Muscle layer of duodenum (tissue), 2 donors: Measurements from ENCODE around the gene ANO6.
"Not testable (repeated sequence)": the region's sequence is repeated elsewhere in the genome, so short reads cannot be mapped to it uniquely, and the experiment has no call there.

Experiments used
- H3K27ac ChIP-seq: one replicate; pipeline ENCODE4 v1.7.0; 2013; ENCODE audit warnings: mild to moderate bottlenecking, low read length
- H3K27me3 ChIP-seq: one replicate; pipeline ENCODE4 v1.7.0; 2013; ENCODE audit warnings: low read depth, mild to moderate bottlenecking, control low read depth, low read length
- H3K36me3 ChIP-seq, 2 donors: one replicate each; pipeline ENCODE4 v1.7.0; 2013; ENCODE audit warnings: low read length in 2 of 2, control low read depth in 1 of 2, mild to moderate bottlenecking in 1 of 2; ENCODE audit not compliant: insufficient read depth in 2 of 2, control insufficient read depth in 1 of 2
- H3K4me1 ChIP-seq, 2 donors: one replicate each; pipeline ENCODE4 v1.7.0; 2013; ENCODE audit warnings: low read length in 2 of 2, mild to moderate bottlenecking in 2 of 2, control low read depth in 1 of 2, moderate library complexity in 1 of 2; ENCODE audit not compliant: insufficient read depth in 2 of 2, control insufficient read depth in 1 of 2
- H3K4me3 ChIP-seq, 2 donors: one replicate each; pipeline ENCODE4 v1.7.0; 2013; ENCODE audit warnings: low read length in 2 of 2, low read depth in 1 of 2, mild to moderate bottlenecking in 1 of 2
- H3K9me3 ChIP-seq, 2 donors: one replicate each; pipeline ENCODE4 v1.7.0; 2013; ENCODE audit warnings: low read length in 2 of 2, control low read depth in 1 of 2, mild to moderate bottlenecking in 1 of 2; ENCODE audit not compliant: control insufficient read depth in 1 of 2
- donor health status: healthy.

Gene ANO6

DNA sequence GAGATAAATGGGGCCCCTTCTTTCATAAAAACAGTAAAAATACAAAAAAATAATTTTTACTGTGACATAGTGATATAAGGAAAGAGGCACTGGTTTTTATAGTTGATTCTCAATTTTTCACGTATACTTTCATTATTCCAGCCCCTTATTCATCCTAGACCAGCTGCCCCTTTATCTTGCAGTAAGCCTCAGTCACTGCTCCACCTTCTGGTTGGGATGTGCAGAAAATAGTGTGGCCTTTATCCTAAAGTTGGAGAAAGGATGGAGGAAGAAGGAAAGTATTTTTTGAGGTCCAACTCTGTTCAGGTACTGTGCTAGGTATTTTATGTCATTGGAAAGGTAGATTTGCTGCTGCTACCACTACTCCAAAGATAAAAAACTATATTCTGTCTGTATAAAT, 172.7 kb downstream of the ANO6 start:
- no peak overlapping the region for H3K27ac ChIP-seq
- H3K9me3 ChIP-seq: no peaks in the 10 kb centered on the region
- H3K36me3 ChIP-seq: peaks cover 13 to 40% of the 10 kb centered on the region in 2 donors
- H3K4me3 ChIP-seq: no peak overlapping the region
- H3K27me3 ChIP-seq: no peaks in the 10 kb centered on the region
- peaks cover 0 to 3% of the 10 kb centered on the region in 2 donors for H3K4me1 ChIP-seq

DNA sequence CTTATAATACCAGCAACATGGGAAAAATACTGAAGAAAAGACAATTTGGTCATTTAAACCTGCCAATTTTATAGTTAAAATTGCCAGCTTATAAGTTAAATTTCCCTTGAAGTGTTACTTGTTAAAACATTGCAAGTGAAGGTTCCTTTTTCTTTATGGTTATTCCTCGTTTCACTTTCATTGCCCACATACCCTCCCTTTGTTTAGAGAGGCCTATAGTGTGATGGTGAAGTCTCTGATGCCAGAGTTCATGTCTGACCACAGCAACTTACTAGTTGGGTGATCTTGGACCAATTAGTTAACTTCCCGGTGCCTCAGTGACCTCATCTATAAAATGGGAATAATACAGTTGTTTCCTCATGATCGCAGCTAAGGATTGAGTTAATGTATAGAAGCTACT, 173.5 kb downstream of the ANO6 start:
- Histone ChIP-seq H3K36me3 (peaks cover 13 to 31% of the 10 kb centered on the region in 2 donors), H3K27me3 (no peaks in the 10 kb centered on the region), H3K4me3 (no peak overlapping the region), H3K27ac (no peak overlapping the region), H3K9me3 (no peaks in the 10 kb centered on the region), H3K4me1 (peaks cover 0 to 3% of the 10 kb centered on the region in 2 donors)

DNA sequence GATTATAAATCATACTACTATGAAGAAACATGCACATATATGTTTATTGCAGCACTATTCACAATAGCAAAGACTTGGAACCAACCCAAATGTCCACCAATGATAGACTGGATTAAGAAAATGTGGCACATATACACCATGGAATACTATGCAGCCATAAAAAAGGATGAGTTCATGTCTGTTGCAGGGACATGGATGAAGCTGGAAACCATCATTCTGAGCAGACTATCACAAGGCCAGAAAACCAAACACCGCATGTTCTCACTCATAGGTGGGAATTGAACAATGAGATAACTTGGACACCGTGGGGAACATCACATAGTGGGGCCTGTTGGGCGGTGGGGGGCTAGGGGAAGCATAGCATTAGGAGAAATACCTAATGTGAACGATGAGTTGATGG, 181.6 kb downstream of the ANO6 start:
- H3K36me3 ChIP-seq, H3K27ac ChIP-seq, H3K27me3 ChIP-seq, H3K9me3 ChIP-seq, H3K4me1 ChIP-seq, H3K4me3 ChIP-seq: not testable (repeated sequence)

DNA sequence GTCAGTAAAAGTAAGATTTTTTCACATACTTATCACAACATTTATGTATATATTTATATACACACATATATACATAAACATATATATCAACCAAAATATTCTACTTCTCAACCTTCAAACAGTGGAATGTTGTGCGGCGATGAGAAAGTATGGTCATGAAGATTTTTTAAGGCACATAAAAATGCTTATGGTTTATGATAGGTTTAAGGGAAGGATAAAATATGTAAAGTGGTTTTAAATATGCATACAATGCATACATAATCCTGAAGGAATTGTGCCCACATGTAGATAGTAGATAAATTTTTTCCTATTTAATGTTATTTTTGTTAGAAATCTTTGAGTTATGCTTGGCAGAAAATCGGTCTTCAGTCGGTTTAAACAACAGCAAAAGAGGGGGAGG, 182.7 kb downstream of the ANO6 start:
- H3K36me3 ChIP-seq: peaks cover 5 to 17% of the 10 kb centered on the region in 2 donors
- H3K9me3 ChIP-seq: no peaks in the 10 kb centered on the region
- peaks cover 0 to 3% of the 10 kb centered on the region in 2 donors for H3K4me1 ChIP-seq
- H3K27me3 ChIP-seq: no peaks in the 10 kb centered on the region
- H3K4me3 ChIP-seq: no peak overlapping the region
- no peak overlapping the region for H3K27ac ChIP-seq

DNA sequence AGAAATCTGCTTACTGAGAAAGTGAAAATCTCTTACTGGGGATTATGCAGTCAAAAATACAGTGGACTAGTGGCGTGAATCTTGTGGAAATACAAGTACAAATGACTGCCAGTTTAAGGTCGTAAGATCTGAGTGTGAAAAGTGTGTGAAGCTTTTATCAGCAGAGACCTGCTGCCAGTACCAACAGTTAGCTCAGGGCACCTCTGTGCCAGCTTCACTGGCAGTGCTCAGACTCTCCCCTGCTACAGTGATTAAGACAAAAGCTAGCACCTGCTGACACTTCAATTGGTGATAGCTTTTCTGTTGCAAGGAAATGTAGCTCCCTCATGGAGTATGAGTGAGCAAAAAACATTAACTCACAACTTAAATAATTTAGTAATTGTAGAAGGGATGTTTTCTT, 185.1 kb downstream of the ANO6 start:
- Histone ChIP-seq H3K4me1 (peaks cover 0 to 3% of the 10 kb centered on the region in 2 donors), H3K9me3 (no peaks in the 10 kb centered on the region), H3K27me3 (no peaks in the 10 kb centered on the region), H3K36me3 (peaks cover 15 to 22% of the 10 kb centered on the region in 2 donors), H3K27ac (no peak overlapping the region), H3K4me3 (no peak overlapping the region)

DNA sequence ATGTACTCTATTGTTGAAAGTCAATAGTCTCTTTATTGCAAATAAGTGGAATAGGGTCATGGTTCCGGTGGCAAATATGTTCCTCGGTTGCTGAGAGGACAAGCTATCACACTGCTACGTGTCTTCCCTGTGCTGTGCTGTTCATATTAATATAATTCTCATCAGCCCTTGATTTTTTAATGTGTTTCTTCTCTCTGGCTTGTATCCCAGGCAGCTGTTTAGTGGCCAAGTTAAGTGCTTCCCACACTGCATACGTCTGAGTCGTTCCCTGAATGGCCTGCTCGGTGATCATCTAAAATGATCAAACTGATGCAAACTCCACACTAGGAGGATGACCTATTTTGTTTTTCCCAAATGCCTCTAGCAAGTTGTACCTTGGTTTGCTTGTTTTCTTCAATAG, 186.4 kb downstream of the ANO6 start:
- no peak overlapping the region for H3K27ac ChIP-seq
- peaks cover 0 to 3% of the 10 kb centered on the region in 2 donors for H3K4me1 ChIP-seq
- peaks cover 19 to 24% of the 10 kb centered on the region in 2 donors for H3K36me3 ChIP-seq
- no peak overlapping the region for H3K4me3 ChIP-seq
- no peaks in the 10 kb centered on the region for H3K9me3 ChIP-seq
- no peaks in the 10 kb centered on the region for H3K27me3 ChIP-seq

DNA sequence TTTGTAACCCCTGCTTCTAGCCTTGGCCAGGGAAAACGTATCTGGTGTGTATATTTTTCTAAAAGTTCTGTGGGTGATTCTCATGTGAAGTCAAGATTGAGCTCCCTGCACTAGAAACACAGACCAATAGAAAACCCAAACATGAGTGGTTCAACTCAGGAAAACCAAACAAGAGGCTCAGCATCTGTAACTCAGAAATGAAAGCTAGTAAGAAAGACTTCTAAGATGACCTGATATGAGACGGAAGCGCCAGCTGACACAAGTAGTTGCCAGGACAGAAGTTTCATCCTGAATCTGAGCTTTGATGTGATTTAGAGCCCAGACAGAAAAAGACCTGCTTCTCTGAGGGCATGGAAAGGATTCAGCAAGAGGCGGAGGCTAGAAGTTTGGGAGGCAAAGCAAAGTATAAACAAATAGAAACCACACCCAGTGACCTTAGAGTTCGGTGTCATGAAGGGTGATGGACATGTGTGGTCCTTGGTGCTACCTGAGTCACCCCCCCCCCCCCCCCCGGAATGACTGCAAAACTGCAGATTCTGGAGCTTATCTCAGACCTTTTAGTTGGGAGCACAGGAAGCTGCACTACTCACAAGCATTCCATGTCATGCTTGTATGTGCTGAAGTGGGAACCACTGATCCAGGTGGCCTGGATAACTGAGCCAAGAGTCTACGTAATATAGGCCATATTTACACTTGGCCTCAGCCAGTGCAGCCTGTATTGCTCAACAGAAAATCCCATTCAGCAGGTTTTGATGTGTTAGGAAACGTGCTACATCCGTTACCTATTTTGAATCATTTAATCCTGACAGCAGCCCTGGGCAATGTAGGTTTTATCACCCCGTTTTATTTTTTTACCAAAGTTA, 191.3 kb downstream of the ANO6 start:
- no peaks in the 10 kb centered on the region for H3K4me1 ChIP-seq
- no peaks in the 10 kb centered on the region for H3K27me3 ChIP-seq
- H3K27ac ChIP-seq: no peak overlapping the region
- peaks cover 42 to 55% of the 10 kb centered on the region in 2 donors for H3K36me3 ChIP-seq
- no peak overlapping the region for H3K4me3 ChIP-seq
- H3K9me3 ChIP-seq: no peaks in the 10 kb centered on the region

DNA sequence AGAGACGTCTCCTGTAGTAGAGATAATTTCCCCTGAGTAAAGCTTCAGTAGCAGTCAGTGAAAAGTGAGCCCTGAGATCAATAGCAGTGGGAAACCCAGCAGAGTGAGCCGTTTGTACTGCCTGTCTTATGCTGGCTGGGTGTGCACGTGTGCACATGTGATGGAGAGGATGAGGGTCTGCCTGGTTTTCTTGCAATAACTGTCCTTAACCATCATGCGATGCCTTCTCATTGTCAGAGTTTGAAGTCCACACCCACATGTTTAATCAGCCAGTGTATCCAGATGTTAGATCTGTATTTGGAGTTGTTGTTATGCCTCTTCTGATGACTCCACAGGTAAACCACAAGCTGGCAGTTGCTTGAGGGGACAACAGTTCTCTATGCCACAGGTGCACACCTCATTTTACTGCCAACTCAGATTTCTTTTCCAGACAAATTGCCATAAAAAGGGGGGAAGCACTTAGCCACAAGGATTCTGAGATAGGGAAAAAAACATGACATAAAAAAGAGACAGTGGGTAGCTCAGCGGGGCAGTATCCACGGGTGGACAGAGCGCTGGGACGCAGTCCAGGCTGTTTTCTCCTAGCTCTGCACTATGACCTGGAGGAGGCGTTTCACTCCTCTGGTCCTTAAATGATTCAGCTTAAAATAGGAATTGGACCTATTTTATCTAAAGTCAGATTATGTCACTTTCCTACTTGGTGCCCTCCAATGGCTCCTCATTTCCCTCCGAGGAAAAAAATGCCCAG, 192.3 kb downstream of the ANO6 start:
- H3K27ac ChIP-seq: no peak overlapping the region
- no peaks in the 10 kb centered on the region for H3K4me1 ChIP-seq
- H3K4me3 ChIP-seq: no peak overlapping the region
- peaks cover 45 to 63% of the 10 kb centered on the region in 2 donors for H3K36me3 ChIP-seq
- no peaks in the 10 kb centered on the region for H3K27me3 ChIP-seq
- H3K9me3 ChIP-seq: no peaks in the 10 kb centered on the region

DNA sequence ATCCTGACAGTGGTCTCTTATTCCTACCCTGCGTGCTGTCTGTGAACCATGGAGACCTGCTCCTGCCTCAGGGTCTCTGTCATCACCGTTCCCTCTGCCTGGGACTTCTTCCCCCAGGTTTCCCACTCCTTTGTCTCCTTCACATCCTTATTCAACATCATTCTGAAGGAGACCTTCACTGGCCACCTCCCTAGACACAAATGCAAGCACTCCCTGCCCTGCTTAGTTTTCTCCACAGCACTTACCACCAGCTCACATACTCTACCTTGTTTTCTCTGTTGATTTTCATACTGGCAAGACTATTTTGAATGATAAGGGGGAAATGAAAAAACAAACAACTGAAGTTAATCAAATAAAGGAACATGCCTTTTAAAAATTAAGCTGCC, 192.8 kb downstream of the ANO6 start:
- H3K27ac ChIP-seq: no peak overlapping the region
- H3K4me3 ChIP-seq: no peak overlapping the region
- no peaks in the 10 kb centered on the region for H3K9me3 ChIP-seq
- no peaks in the 10 kb centered on the region for H3K4me1 ChIP-seq
- H3K36me3 ChIP-seq: peaks cover 44 to 57% of the 10 kb centered on the region in 2 donors
- no peaks in the 10 kb centered on the region for H3K27me3 ChIP-seq

DNA sequence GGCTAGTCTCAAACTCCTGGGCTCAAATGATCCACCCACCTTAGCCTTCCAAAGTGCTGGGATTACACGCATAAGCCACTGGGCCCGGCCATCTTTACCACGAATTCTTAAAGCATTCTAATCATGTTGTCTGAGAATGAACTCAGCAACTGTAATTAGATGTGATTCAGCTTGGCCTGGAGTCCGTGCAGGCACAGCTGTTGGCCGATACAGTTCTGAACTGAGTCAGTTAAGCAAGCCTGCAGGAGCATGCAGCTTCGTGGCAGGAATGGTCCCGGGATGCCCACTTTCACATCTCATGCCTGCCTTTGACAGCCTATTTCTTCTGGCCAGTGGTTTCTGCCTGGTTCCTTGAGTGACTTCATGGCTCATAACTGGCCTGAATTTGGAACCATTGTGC, 194.1 kb downstream of the ANO6 start:
- Histone ChIP-seq H3K4me1 (no peaks in the 10 kb centered on the region), H3K9me3 (no peaks in the 10 kb centered on the region), H3K36me3 (peaks cover 42 to 49% of the 10 kb centered on the region in 2 donors), H3K27ac (no peak overlapping the region), H3K27me3 (no peaks in the 10 kb centered on the region), H3K4me3 (no peak overlapping the region)

DNA sequence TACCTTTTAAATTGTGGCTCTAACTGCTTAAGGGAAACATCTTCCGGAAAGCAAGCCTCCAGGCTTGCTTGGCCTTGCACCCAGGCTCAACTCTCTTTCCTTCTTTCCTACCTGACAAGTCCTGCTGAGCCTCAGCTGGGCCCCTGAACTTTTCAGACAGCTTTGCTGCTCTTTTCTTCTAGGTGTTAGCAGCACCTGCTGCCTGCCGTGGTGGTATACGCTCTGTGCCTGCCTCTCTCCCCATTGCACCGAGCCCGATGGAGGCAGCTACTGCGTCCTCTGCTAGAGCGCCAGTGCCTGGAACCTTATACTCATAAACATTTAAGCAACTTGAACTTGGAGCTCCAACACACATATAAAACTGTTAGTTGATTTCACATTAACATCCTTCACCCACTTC, 195.7 kb downstream of the ANO6 start:
- H3K36me3 ChIP-seq: peaks cover 53 to 64% of the 10 kb centered on the region in 2 donors
- no peak overlapping the region for H3K4me3 ChIP-seq
- no peaks in the 10 kb centered on the region for H3K27me3 ChIP-seq
- no peak overlapping the region for H3K27ac ChIP-seq
- H3K4me1 ChIP-seq: no peaks in the 10 kb centered on the region
- no peaks in the 10 kb centered on the region for H3K9me3 ChIP-seq
